HEK293 (cell line): ENCODE measurements around the gene AGAP6.
"Not testable (repeated sequence)": the region's sequence is repeated elsewhere in the genome, so short reads cannot be mapped to it uniquely, and the experiment has no call there.

Experiments
- CTCF ChIP-seq: fragments of 450-650 bp; formaldehyde crosslinking; IDR thresholded peaks from 2 replicates; pipeline ENCODE4 v1.5.1; 2016; ENCODE audit warnings: missing biosample characterization, missing genetic modification characterization
- IKZF3 ChIP-seq: fragments of 450-650 bp; IDR thresholded peaks from 2 replicates; pipeline ENCODE4 v1.5.0; 2018; ENCODE audit warnings: missing biosample characterization, mild to moderate bottlenecking, missing genetic modification characterization, moderate library complexity
- KLF16 ChIP-seq: fragments of 450-650 bp; formaldehyde crosslinking; IDR thresholded peaks from 2 replicates; pipeline ENCODE4 v1.5.1; 2017; ENCODE audit warnings: missing biosample characterization, missing genetic modification characterization
- ZBTB1 ChIP-seq: fragments of 450-650 bp; formaldehyde crosslinking; IDR thresholded peaks from 2 replicates; pipeline ENCODE4 v1.5.1; 2016; ENCODE audit warnings: missing biosample characterization, missing genetic modification characterization
- ZNF704 ChIP-seq: fragments of 450-650 bp; formaldehyde crosslinking; IDR thresholded peaks from 2 replicates; pipeline ENCODE4 v1.5.1; 2016; ENCODE audit warnings: missing biosample characterization, missing genetic modification characterization

GRCh38 chr10:50016926-50017325 is 28.7 kb downstream of the AGAP6 start:
- not testable (repeated sequence) for TF ChIP-seq IKZF3, ZBTB1, KLF16, CTCF, ZNF704 (tag by site-specific recombination)
